GM12864 (cell line): ENCODE data around the gene CYP2W1.

Source experiments
- DNase-seq: peaks from one replicate; pipeline ENCODE4 v3.0.0-alpha.2; 2011; ENCODE audit warnings: low read depth
- H3K4me3 ChIP-seq: 2 replicates; pipeline ENCODE4 v1.5.1; 2011; ENCODE audit warnings: mild to moderate bottlenecking, low read depth, low read length, control low read depth
- TF ChIP-seq, protein P1 (sequence below): IDR thresholded peaks from 2 replicates; pipeline ENCODE4 v1.5.1; 2011; ENCODE audit warnings: low read depth, mild to moderate bottlenecking, moderate library complexity, low read length, control low read depth, inconsistent platforms; ENCODE audit errors: missing control alignments

Gene CYP2W1

DNA sequence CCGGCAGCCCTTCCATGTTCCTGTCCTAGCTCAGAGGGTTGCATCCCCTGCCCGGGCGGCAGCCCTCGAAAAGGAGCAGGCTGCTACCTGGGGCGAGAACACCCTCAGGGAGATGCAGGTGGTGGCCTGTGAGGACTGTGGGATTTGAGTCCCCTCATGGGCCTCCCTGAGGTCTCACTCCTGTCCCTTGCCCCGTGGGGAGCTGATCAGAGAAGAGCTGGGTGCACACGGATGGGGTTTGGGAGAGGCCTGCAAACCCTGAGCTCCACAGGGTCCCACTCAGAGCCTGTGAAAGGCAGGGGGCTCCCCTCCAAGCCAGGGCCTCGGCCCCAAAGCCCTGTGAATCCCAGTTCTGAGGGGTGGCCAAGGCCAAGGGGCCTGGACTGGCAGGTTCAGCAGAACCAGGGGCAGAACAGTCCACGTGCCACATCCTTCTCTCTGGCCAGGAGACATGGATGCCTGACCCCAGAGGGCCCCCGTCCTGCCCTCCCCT is 424 bp upstream of the CYP2W1 start:
- no peak overlapping the region for H3K4me3 ChIP-seq
- TF ChIP-seq, protein P1, sequence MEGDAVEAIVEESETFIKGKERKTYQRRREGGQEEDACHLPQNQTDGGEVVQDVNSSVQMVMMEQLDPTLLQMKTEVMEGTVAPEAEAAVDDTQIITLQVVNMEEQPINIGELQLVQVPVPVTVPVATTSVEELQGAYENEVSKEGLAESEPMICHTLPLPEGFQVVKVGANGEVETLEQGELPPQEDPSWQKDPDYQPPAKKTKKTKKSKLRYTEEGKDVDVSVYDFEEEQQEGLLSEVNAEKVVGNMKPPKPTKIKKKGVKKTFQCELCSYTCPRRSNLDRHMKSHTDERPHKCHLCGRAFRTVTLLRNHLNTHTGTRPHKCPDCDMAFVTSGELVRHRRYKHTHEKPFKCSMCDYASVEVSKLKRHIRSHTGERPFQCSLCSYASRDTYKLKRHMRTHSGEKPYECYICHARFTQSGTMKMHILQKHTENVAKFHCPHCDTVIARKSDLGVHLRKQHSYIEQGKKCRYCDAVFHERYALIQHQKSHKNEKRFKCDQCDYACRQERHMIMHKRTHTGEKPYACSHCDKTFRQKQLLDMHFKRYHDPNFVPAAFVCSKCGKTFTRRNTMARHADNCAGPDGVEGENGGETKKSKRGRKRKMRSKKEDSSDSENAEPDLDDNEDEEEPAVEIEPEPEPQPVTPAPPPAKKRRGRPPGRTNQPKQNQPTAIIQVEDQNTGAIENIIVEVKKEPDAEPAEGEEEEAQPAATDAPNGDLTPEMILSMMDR = no peak
- no peak for DNase-seq

DNA sequence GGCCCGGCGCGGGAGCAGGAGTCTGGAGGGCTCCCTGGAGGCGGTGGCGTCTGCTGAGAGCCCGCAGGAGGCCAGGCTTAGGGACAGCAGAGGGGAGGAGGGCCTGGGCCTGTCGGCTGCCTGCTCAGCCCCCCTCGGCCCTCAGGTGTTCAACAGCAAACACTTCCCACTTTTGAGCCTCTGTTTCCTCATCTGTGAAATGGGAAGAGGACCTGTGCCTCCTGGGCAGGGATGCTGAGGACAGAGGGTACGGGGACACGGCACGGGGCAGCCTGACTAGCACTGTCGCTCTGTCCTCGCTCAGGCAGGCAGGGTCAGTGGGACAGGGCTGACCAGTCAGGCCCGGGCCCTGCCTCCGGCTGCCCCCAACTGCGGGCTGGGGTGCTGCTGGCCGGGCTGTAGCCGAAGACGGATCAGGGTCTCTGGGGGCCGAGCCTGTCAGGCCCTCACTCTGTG is 663 bp downstream of the CYP2W1 start:
- no peak overlapping the region for H3K4me3 ChIP-seq
- no peak for DNase-seq
- TF ChIP-seq, protein P1 = no peak

DNA sequence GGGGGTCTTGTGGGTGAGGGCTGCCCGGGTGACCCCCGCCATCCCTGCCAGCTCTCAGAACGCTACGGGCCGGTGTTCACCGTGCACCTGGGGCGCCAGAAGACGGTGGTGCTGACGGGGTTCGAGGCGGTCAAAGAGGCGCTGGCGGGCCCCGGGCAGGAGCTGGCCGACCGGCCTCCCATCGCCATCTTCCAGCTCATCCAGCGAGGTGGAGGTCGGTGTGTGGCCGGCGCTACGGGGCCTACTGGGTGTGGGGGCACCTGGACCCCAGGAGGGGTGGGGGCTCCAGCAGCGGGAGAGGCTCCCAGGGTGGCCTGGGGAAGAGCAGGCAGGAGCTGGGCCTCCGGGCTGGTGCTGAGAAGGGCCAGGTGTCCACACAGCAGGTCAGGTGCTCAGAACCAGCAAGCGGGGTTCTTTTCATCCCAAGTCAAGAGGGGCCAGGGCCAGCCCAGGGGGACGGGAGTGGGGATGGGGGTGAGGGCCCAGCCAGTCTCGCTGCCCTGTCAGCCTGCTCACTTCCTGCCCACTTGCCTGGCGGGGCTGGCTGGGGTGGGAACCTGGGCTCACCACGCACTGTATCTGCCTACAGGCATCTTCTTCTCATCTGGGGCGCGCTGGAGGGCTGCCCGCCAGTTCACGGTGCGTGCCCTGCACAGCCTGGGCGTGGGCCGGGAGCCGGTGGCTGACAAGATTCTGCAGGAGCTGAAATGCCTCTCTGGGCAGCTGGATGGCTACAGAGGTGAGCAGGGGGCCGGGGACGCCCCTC is 1.6 kb downstream of the CYP2W1 start:
- H3K4me3 ChIP-seq = no peak overlapping the region
- TF ChIP-seq, protein P1 = no peak

DNA sequence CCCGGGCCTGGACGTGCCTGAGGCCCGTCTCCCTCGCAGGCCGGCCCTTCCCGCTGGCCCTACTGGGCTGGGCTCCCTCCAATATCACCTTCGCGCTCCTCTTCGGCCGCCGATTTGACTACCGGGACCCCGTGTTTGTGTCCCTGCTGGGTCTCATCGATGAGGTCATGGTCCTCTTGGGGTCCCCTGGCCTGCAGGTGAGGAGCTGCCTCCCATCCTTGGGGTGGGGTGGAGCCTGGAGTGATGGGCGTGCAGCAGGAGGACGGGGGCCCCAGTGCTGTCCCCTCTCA is 2.1 kb downstream of the CYP2W1 start:
- no peak for DNase-seq
- no peak overlapping the region for H3K4me3 ChIP-seq
- TF ChIP-seq, protein P1 = no peak

More for the DNA sequence above, 1.6 kb downstream of the CYP2W1 start:
- DNase-seq = no peak

DNA sequence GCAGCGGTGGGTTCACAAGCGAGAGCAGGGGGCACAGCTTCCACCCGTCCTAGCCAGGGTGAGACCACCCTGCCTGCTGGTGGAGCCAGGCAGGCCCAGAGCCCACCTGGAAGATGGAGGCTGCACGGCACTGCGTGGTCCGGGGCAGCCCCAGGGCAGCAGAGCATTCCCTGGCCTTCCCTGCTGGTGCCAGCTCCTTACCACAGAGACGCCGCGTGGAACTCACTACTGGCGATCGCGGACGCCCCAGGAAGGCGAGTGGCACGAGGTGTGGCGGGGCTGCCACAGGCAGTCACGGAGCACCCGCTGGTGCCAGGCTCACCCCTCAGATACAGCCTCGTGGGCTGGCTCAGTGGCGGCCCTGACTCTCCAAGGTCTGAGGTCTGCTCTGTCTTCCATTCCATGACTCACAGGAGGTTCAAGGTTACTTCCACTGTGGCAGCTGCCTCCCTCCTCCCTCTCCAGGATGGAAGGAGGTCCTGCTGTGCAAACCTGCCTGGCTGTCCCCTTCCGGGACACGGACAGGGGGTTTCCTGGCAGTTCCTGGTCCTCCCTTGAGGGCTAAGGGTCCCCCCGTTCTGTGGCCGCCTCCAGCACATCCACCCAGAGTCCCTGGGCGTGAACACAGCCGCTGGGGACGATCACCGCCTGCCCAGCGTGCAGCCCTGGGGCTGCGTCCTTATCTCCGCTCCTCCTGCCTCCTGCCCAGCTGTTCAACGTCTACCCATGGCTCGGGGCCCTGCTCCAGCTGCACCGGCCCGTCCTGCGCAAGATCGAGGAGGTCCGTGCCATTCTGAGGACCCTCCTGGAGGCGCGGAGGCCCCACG is 3.1 kb downstream of the CYP2W1 start:
- no peak overlapping the region for H3K4me3 ChIP-seq
- TF ChIP-seq, protein P1 = no peak
- no peak for DNase-seq

DNA sequence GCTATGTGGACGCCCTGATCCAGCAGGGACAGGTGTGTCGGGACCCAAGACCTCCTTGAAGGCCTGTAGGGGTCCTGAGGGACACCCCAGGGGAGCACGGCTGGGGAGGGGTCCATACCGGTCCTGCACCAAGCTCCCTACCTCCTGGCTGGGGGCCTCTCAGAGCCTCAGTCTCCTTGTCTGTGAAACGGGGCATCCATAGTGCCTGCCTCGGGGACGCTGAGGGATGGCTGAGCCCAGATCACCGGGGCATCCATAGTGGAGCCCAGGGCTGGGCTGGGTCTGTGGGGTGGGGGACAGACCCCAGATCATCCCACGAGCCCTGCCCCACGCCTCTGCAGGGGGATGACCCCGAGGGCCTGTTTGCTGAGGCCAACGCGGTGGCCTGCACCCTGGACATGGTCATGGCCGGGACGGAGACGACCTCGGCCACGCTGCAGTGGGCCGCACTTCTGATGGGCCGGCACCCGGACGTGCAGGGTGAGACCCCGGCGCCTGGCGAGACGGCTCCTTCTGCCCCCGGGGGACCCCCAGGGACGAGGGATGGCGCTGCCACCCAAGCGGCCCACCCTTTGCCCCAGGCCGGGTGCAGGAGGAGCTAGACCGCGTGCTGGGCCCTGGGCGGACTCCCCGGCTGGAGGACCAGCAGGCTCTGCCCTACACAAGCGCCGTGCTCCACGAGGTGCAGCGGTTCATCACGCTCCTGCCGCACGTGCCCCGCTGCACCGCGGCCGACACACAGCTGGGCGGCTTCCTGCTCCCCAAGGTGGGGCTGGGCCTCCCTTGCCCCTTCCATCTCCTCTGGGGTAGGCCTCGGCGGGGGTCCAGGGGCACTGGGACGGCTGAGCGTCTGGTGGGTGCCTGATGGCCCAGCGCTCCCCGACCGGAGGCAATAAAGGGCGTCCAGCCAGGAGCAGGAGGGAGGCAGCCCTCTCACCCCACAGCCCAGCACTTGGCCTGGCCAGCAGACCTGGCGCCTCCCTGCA is 4.1 kb downstream of the CYP2W1 start:
- no peak for DNase-seq
- H3K4me3 ChIP-seq = no peak overlapping the region
- TF ChIP-seq, protein P1 = no peak
